Measurements from ENCODE around the gene OR1S1. TPM values are rescaled to one million over a fixed set of nuclear protein-coding genes. Genes with fewer than 3 reads are reported as not detected.
"Not testable (repeated sequence)": the region's sequence is repeated elsewhere in the genome, so short reads cannot be mapped to it uniquely, and the experiment has no call there.

OR1S1 gene
- not detected for polyA plus RNA-seq (2013, experiment 1 of 2)
- polyA plus RNA-seq (2013, experiment 2 of 2) = not detected

- H3K27ac ChIP-seq (ENCODE audit: low read depth, low read length, severe bottlenecking); H3K36me3 ChIP-seq (ENCODE audit: control insufficient read depth, insufficient read depth, low read length); H3K4me3 ChIP-seq (ENCODE audit: extremely low read depth, insufficient read depth, low read length, poor library complexity, severe bottlenecking); H3K9me3 ChIP-seq (ENCODE audit: control insufficient read depth, low read length); H3K4me1 ChIP-seq (ENCODE audit: control insufficient read depth, insufficient read depth, low read length, poor library complexity, severe bottlenecking): not testable (repeated sequence)
- WGBS, 2 experiments (ENCODE audit: insufficient coverage in 2 of 2) = no CpG with 5 or more reads among the region's 2 CpGs
These were observed at the start of gene OR1S1 for GRCh38 chr11:58212420-58212819. Gene OR1S1, plus strand, starts transcription at chr11:58212720.

- WGBS, 2 experiments (ENCODE audit: insufficient coverage in 2 of 2) = 75 to 88% methylated on average over 2 to 3 of the region's 4 CpGs
- H3K27ac ChIP-seq (ENCODE audit: low read depth, low read length, severe bottlenecking) = no peak overlapping the region
- no peak overlapping the region for H3K4me3 ChIP-seq (ENCODE audit: extremely low read depth, insufficient read depth, low read length, poor library complexity, severe bottlenecking)
- no peaks in the 10 kb centered on the region for H3K36me3 ChIP-seq (ENCODE audit: control insufficient read depth, insufficient read depth, low read length)
- H3K9me3 ChIP-seq (ENCODE audit: control insufficient read depth, low read length) = no peaks in the 10 kb centered on the region
- no peaks in the 10 kb centered on the region for H3K4me1 ChIP-seq (ENCODE audit: control insufficient read depth, insufficient read depth, low read length, poor library complexity, severe bottlenecking)
These were observed 48.1 kb upstream of the OR1S1 start for GRCh38 chr11:58164389-58164788.

- 100% methylated on average over 1 of the region's 1 CpG; no CpG with 5 or more reads in 1 of the 2 experiments for WGBS, 2 experiments (ENCODE audit: insufficient coverage in 2 of 2)
- Histone ChIP-seq H3K9me3 (ENCODE audit: control insufficient read depth, low read length) (no peaks in the 10 kb centered on the region), H3K36me3 (ENCODE audit: control insufficient read depth, insufficient read depth, low read length) (no peaks in the 10 kb centered on the region), H3K27ac (ENCODE audit: low read depth, low read length, severe bottlenecking) (no peak overlapping the region), H3K4me3 (ENCODE audit: extremely low read depth, insufficient read depth, low read length, poor library complexity, severe bottlenecking) (no peak overlapping the region), H3K4me1 (ENCODE audit: control insufficient read depth, insufficient read depth, low read length, poor library complexity, severe bottlenecking) (no peaks in the 10 kb centered on the region)
These were observed 47.5 kb upstream of the OR1S1 start for GRCh38 chr11:58164990-58165389.

GRCh38 chr11:58165504-58166106, 46.9 kb upstream of the OR1S1 start:
- H3K4me1 ChIP-seq (ENCODE audit: control insufficient read depth, insufficient read depth, low read length, poor library complexity, severe bottlenecking) = no peaks in the 10 kb centered on the region
- 93% methylated on average over 5 of the region's 7 CpGs; no CpG with 5 or more reads in 1 of the 2 experiments for WGBS, 2 experiments (ENCODE audit: insufficient coverage in 2 of 2)
- H3K36me3 ChIP-seq (ENCODE audit: control insufficient read depth, insufficient read depth, low read length) = no peaks in the 10 kb centered on the region
- no peaks in the 10 kb centered on the region for H3K9me3 ChIP-seq (ENCODE audit: control insufficient read depth, low read length)
- H3K27ac ChIP-seq (ENCODE audit: low read depth, low read length, severe bottlenecking) = no peak overlapping the region
- no peak overlapping the region for H3K4me3 ChIP-seq (ENCODE audit: extremely low read depth, insufficient read depth, low read length, poor library complexity, severe bottlenecking)

GRCh38 chr11:58177409-58178054, 35.0 kb upstream of the OR1S1 start:
- 83 to 92% methylated on average over 2 of the region's 5 CpGs for WGBS, 2 experiments (ENCODE audit: insufficient coverage in 2 of 2)
- H3K27ac ChIP-seq (ENCODE audit: low read depth, low read length, severe bottlenecking) = no peak overlapping the region
- H3K4me3 ChIP-seq (ENCODE audit: extremely low read depth, insufficient read depth, low read length, poor library complexity, severe bottlenecking) = no peak overlapping the region
- H3K36me3 ChIP-seq (ENCODE audit: control insufficient read depth, insufficient read depth, low read length) = no peaks in the 10 kb centered on the region
- no peaks in the 10 kb centered on the region for H3K4me1 ChIP-seq (ENCODE audit: control insufficient read depth, insufficient read depth, low read length, poor library complexity, severe bottlenecking)
- H3K9me3 ChIP-seq (ENCODE audit: control insufficient read depth, low read length) = no peaks in the 10 kb centered on the region

- WGBS, 2 experiments (ENCODE audit: insufficient coverage in 2 of 2) = 82 to 85% methylated on average over 5 of the region's 6 CpGs
- no peaks in the 10 kb centered on the region for H3K9me3 ChIP-seq (ENCODE audit: control insufficient read depth, low read length)
- H3K4me3 ChIP-seq (ENCODE audit: extremely low read depth, insufficient read depth, low read length, poor library complexity, severe bottlenecking) = no peak overlapping the region
- no peak overlapping the region for H3K27ac ChIP-seq (ENCODE audit: low read depth, low read length, severe bottlenecking)
- no peaks in the 10 kb centered on the region for H3K36me3 ChIP-seq (ENCODE audit: control insufficient read depth, insufficient read depth, low read length)
- H3K4me1 ChIP-seq (ENCODE audit: control insufficient read depth, insufficient read depth, low read length, poor library complexity, severe bottlenecking) = no peaks in the 10 kb centered on the region
These were observed 34.1 kb upstream of the OR1S1 start for GRCh38 chr11:58178444-58178843.

GRCh38 chr11:58179648-58180047, 32.9 kb upstream of the OR1S1 start:
- Histone ChIP-seq H3K4me3 (ENCODE audit: extremely low read depth, insufficient read depth, low read length, poor library complexity, severe bottlenecking) (no peak overlapping the region), H3K27ac (ENCODE audit: low read depth, low read length, severe bottlenecking) (no peak overlapping the region), H3K9me3 (ENCODE audit: control insufficient read depth, low read length) (no peaks in the 10 kb centered on the region), H3K4me1 (ENCODE audit: control insufficient read depth, insufficient read depth, low read length, poor library complexity, severe bottlenecking) (no peaks in the 10 kb centered on the region), H3K36me3 (ENCODE audit: control insufficient read depth, insufficient read depth, low read length) (no peaks in the 10 kb centered on the region)
- WGBS, 2 experiments (ENCODE audit: insufficient coverage in 2 of 2) = 83 to 93% methylated on average over 4 to 6 of the region's 7 CpGs

- Histone ChIP-seq H3K36me3 (ENCODE audit: control insufficient read depth, insufficient read depth, low read length) (no peaks in the 10 kb centered on the region), H3K27ac (ENCODE audit: low read depth, low read length, severe bottlenecking) (no peak overlapping the region), H3K4me1 (ENCODE audit: control insufficient read depth, insufficient read depth, low read length, poor library complexity, severe bottlenecking) (no peaks in the 10 kb centered on the region), H3K9me3 (ENCODE audit: control insufficient read depth, low read length) (no peaks in the 10 kb centered on the region), H3K4me3 (ENCODE audit: extremely low read depth, insufficient read depth, low read length, poor library complexity, severe bottlenecking) (no peak overlapping the region)
- WGBS, 2 experiments (ENCODE audit: insufficient coverage in 2 of 2) = no CpG with 5 or more reads among the region's 4 CpGs
These were observed 25.6 kb upstream of the OR1S1 start for GRCh38 chr11:58186938-58187337.

- 100% methylated on average over 1 of the region's 2 CpGs; no CpG with 5 or more reads in 1 of the 2 experiments for WGBS, 2 experiments (ENCODE audit: insufficient coverage in 2 of 2)
- no peaks in the 10 kb centered on the region for H3K9me3 ChIP-seq (ENCODE audit: control insufficient read depth, low read length)
These were observed 23.8 kb upstream of the OR1S1 start, which contains the start of gene OR9Q2 for GRCh38 chr11:58188770-58189169. Gene OR9Q2, plus strand, starts transcription at chr11:58189070. Its CDS starts 1,421 bp downstream, at chr11:58190491.

GRCh38 chr11:58192229-58192628, 20.3 kb upstream of the OR1S1 start:
- Histone ChIP-seq H3K4me3 (ENCODE audit: extremely low read depth, insufficient read depth, low read length, poor library complexity, severe bottlenecking) (no peak overlapping the region), H3K4me1 (ENCODE audit: control insufficient read depth, insufficient read depth, low read length, poor library complexity, severe bottlenecking) (no peaks in the 10 kb centered on the region), H3K36me3 (ENCODE audit: control insufficient read depth, insufficient read depth, low read length) (no peaks in the 10 kb centered on the region), H3K9me3 (ENCODE audit: control insufficient read depth, low read length) (no peaks in the 10 kb centered on the region), H3K27ac (ENCODE audit: low read depth, low read length, severe bottlenecking) (no peak overlapping the region)
- no CpG with 5 or more reads among the region's 3 CpGs for WGBS, 2 experiments (ENCODE audit: insufficient coverage in 2 of 2)

More at GRCh38 chr11:58188770-58189169, 23.8 kb upstream of the OR1S1 start, which contains the start of gene OR9Q2:
- Histone ChIP-seq H3K4me3 (ENCODE audit: extremely low read depth, insufficient read depth, low read length, poor library complexity, severe bottlenecking) (no peak within 1 kb of the TSS), H3K27ac (ENCODE audit: low read depth, low read length, severe bottlenecking) (no peak within 1 kb of the TSS), H3K4me1 (ENCODE audit: control insufficient read depth, insufficient read depth, low read length, poor library complexity, severe bottlenecking) (no peaks in the 10 kb centered on the region), H3K36me3 (ENCODE audit: control insufficient read depth, insufficient read depth, low read length) (no peaks in the 10 kb centered on the region)

GRCh38 chr11:58193391-58193790, 19.1 kb upstream of the OR1S1 start:
- Histone ChIP-seq H3K27ac (ENCODE audit: low read depth, low read length, severe bottlenecking) (no peak overlapping the region), H3K4me1 (ENCODE audit: control insufficient read depth, insufficient read depth, low read length, poor library complexity, severe bottlenecking) (no peaks in the 10 kb centered on the region), H3K9me3 (ENCODE audit: control insufficient read depth, low read length) (no peaks in the 10 kb centered on the region), H3K36me3 (ENCODE audit: control insufficient read depth, insufficient read depth, low read length) (no peaks in the 10 kb centered on the region), H3K4me3 (ENCODE audit: extremely low read depth, insufficient read depth, low read length, poor library complexity, severe bottlenecking) (no peak overlapping the region)

All from mesodermal cell (in vitro differentiated cells).